Diencephalon (tissue), 1 donor: ENCODE results near the gene AP5B1. TPM values are rescaled to one million over a fixed set of nuclear protein-coding genes. Genes with fewer than 3 reads are reported as not detected.

Experiments used
- total RNA-seq: library from RNA; depleted of rRNA; stranded (reverse); fragments of >200 nt; gene quantifications from one replicate; pipeline ENCODE4 v1.2.3, GENCODE V29; 2014

Gene AP5B1
- total RNA-seq, result 4.8 TPM

GRCh38 chr11:65780770-65781151 is at the start of gene AP5B1:
AP5B1 (minus strand) TSS chr11:65780976; CDS start chr11:65780591, 385 bp downstream.

GRCh38 chr11:65786786-65787636 is 6.2 kb upstream of the AP5B1 start, which contains the start of gene OVOL1:
OVOL1 (plus strand) TSS chr11:65787063; CDS start chr11:65787374, 311 bp downstream.

Other genes with a start within 250 kb of the AP5B1 start
- gene LTBP3, start 222.6 kb downstream of the AP5B1 start, total RNA-seq, result 24.0 TPM
- gene ZNRD2, start 210.5 kb downstream of the AP5B1 start, total RNA-seq, result 25.4 TPM
- gene FAM89B, start 208.4 kb downstream of the AP5B1 start, total RNA-seq, result 29.3 TPM
- gene EHBP1L1, start 204.9 kb downstream of the AP5B1 start, total RNA-seq, result 11.8 TPM
- not detected for gene KCNK7, start 185.2 kb downstream of the AP5B1 start, total RNA-seq
- 11.5 TPM for gene MAP3K11, start 166.8 kb downstream of the AP5B1 start, total RNA-seq
- gene PCNX3, start 165.2 kb downstream of the AP5B1 start, total RNA-seq, result 18.0 TPM
- gene SIPA1, start 142.9 kb downstream of the AP5B1 start, total RNA-seq, result 6.7 TPM
- 14.1 TPM for gene RELA, start 118.1 kb downstream of the AP5B1 start, total RNA-seq
- gene KAT5, start 68.7 kb downstream of the AP5B1 start, total RNA-seq, result 46.8 TPM
- 9.5 TPM for gene RNASEH2C, start 60.2 kb downstream of the AP5B1 start, total RNA-seq
- gene OVOL1, start 6.1 kb upstream of the AP5B1 start, total RNA-seq, result not detected
- 7.6 TPM for gene SNX32, start 53.0 kb upstream of the AP5B1 start, total RNA-seq
- gene CFL1, start 77.2 kb upstream of the AP5B1 start, total RNA-seq, result 545 TPM
- gene MUS81, start 79.5 kb upstream of the AP5B1 start, total RNA-seq, result 43.1 TPM
- gene EFEMP2, start 91.8 kb upstream of the AP5B1 start, total RNA-seq, result 12.7 TPM
- gene CTSW, start 98.9 kb upstream of the AP5B1 start, total RNA-seq, result not detected
- gene FIBP, start 107.5 kb upstream of the AP5B1 start, total RNA-seq, result 141 TPM
- 15.2 TPM for gene CCDC85B, start 109.7 kb upstream of the AP5B1 start, total RNA-seq
- not detected for gene FOSL1, start 119.4 kb upstream of the AP5B1 start, total RNA-seq
- 15.2 TPM for gene C11orf68, start 138.1 kb upstream of the AP5B1 start, total RNA-seq
- gene DRAP1, start 138.4 kb upstream of the AP5B1 start, total RNA-seq, result 75.9 TPM
- gene TSGA10IP, start 164.5 kb upstream of the AP5B1 start, total RNA-seq, result 0.69 TPM
- 28.6 TPM for gene SART1, start 180.8 kb upstream of the AP5B1 start, total RNA-seq
- gene EIF1AD, start 221.2 kb upstream of the AP5B1 start, total RNA-seq, result 24.7 TPM
- gene BANF1, start 221.5 kb upstream of the AP5B1 start, total RNA-seq, result 26.3 TPM
- not detected for gene CST6, start 231.0 kb upstream of the AP5B1 start, total RNA-seq
- not detected for gene CATSPER1, start 245.5 kb upstream of the AP5B1 start, total RNA-seq